ENCODE results near the gene DLK2.

Gene DLK2

DNA sequence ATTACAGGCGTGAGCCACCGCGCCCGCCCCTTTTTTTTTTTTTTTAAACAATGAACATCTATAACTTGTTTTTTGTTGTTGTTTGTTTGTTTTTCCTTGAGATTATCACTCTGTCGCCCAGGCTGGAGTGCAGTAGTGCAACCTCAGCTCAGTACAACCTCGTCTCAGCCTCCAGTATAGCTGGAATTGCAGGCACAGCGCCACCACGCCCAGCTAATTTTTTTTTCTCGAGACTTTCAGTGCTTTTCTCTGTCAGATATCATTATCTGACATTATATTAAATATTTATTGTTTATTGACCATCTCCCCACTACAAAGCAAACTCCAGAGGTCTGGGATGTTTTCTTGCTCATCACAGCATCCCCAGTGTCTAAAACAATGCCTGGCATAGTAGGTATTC, 2.3 kb upstream of the DLK2 start:
- DNase-seq (ENCODE audit: low read depth): no peak
- H3K4me3 ChIP-seq (ENCODE audit: control insufficient read depth, low read depth, low read length): no peak overlapping the region
- no peak for TF ChIP-seq CTCF (IDR thresholded peaks at IDR 0.05; ENCODE audit: control insufficient read depth, insufficient read depth, low read depth, low read length, missing control alignments)

GRCh38 chr6:43454696-43455530, 435 bp downstream of the DLK2 start:
- DNase-seq (ENCODE audit: low read depth): peak; percentile 42
- no peak for TF ChIP-seq CTCF (IDR thresholded peaks at IDR 0.05; ENCODE audit: control insufficient read depth, insufficient read depth, low read depth, low read length, missing control alignments)
- H3K4me3 ChIP-seq (ENCODE audit: control insufficient read depth, low read depth, low read length): peak overlapping the region; percentile 49

DNA sequence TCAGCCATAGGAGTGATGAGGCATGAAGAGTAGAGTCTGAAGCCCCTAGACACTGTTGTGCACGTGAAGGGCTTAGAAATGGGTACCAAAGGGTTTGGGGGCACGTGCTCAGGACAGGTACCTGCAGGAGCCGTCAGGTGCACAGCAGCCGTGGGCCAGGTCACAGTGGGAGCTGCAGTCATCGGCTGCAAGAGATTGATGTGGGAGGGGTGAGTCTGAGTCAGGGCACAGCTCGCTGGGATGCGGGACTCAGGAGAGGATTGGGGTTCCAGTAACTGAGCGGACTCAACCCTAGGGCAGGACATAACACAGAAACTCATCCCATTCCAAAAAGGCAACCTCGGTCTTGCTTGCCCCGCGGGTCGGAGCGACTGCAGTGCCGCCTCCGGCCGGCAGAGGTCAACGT, 1.1 kb downstream of the DLK2 start:
- TF ChIP-seq CTCF (IDR thresholded peaks at IDR 0.05; ENCODE audit: control insufficient read depth, insufficient read depth, low read depth, low read length, missing control alignments): peak; percentile 95
- no peak overlapping the region for H3K4me3 ChIP-seq (ENCODE audit: control insufficient read depth, low read depth, low read length)
- no peak for DNase-seq (ENCODE audit: low read depth)

GRCh38 chr6:43453831-43454230, 1.5 kb downstream of the DLK2 start:
- no peak for DNase-seq (ENCODE audit: low read depth)
- H3K4me3 ChIP-seq (ENCODE audit: control insufficient read depth, low read depth, low read length): no peak overlapping the region

GRCh38 chr6:43452896-43453295, 2.5 kb downstream of the DLK2 start:
- DNase-seq (ENCODE audit: low read depth): no peak
- no peak for TF ChIP-seq CTCF (IDR thresholded peaks at IDR 0.05; ENCODE audit: control insufficient read depth, insufficient read depth, low read depth, low read length, missing control alignments)
- H3K4me3 ChIP-seq (ENCODE audit: control insufficient read depth, low read depth, low read length): no peak overlapping the region

More at GRCh38 chr6:43453831-43454230, 1.5 kb downstream of the DLK2 start:
- no peak for TF ChIP-seq CTCF (IDR thresholded peaks at IDR 0.05; ENCODE audit: control insufficient read depth, insufficient read depth, low read depth, low read length, missing control alignments)

- no peak overlapping the region for H3K4me3 ChIP-seq (ENCODE audit: control insufficient read depth, low read depth, low read length)
- TF ChIP-seq CTCF (IDR thresholded peaks at IDR 0.05; ENCODE audit: control insufficient read depth, insufficient read depth, low read depth, low read length, missing control alignments): no peak
- no peak for DNase-seq (ENCODE audit: low read depth)
These were observed 3.4 kb downstream of the DLK2 start for GRCh38 chr6:43451939-43452338.
